ENCODE data around the gene NRCAM.

Gene NRCAM

DNA sequence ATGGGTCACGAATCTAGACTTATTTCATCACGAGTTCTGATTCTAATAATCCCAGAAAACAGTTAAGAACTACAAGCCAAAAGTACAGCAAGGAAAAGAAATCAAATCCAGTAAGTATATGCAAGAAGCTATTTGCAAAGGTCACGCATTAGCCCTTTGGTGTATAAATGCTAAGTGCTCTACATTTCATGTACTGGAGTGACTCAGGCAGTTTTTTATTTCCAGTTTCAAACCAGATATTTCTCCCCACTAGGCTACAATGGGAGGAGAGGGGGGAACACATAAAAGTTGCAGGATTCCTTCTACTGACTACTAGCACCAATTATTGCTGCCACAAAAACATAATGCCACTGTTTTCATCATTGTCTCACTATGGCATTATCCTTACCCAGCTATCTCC lies 148.0 kb downstream of the NRCAM start:
- no peak for ATAC-seq
- no peak for DNase-seq

DNA sequence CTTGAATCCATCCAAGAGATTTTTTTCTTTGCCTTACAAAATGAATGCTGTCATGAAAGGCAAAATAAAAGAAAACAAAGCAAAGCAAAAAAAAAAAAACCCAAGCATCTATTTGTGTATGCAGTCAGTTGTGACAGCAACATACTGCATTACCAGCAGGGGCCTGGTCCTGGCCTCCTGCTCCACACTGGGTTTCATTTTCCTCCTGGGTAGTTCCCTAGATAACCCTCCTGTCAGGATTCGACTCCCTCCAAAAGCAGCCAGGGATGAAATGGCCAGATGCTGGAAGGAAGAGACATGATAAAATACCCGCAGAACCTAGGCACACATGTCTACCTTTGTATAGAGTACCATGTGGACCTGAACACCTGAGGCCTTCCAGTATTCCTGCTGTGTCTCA lies 148.6 kb downstream of the NRCAM start:
- no peak for ATAC-seq

DNA sequence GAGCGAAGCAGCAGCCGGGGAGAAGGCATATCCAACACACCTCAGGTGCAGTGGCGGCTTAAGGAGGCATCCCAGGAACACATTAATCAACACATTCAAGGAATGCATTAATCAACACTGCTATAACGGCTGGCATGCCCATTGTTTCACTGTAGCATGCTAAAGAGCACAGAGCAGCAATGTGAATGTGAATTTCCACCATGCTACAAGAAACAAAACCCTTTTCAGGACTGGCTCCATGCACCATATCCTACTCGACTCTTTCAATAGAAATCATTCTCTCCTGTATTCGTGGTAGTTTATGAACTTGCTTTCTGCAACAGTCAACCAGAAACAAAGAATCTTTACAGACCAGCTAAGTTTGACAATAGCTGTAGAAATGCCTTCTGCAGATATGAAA lies 149.0 kb downstream of the NRCAM start:
- ATAC-seq (no peak), DNase-seq (no peak)

More for the DNA sequence above, 148.6 kb downstream of the NRCAM start:
- no peak for DNase-seq

DNA sequence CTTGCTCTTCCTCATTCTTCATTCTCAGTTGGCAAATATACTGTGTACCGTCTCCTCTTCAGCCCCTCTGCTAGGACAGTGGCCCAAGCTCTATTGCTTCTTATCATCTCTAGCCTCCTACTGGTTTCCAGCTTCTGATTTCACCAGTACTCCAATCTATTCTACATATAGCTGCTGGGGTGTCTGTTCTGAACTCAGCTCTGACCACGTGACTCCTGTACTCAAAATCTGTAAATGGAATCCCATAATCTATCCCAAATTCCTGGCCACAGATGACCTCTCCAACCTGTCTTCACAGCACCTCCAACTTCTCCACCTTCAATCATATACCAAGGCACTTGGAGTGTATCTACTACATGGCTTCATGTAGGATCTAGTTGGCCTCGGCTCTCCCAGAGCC lies 152.9 kb downstream of the NRCAM start:
- ATAC-seq, result no peak
- no peak for DNase-seq

DNA sequence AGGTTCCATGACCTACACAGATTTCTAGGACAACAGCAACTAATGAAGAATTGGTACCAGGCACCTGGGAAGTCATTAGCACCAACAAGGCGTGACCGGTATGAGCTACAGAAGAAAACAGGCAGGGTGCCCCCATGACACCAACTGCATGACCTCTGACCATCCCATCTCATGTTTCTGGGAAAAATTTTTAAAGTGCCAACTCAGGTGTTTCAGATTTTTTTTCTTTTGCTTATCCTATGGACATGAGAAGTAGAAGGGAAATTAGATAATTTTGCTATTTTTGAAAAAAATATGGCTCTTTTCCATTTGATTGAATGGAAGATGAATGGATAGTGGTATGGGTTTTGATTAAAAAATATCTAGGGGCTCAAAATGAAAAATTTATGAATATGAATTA lies 154.8 kb downstream of the NRCAM start:
- no peak for ATAC-seq
- no peak for DNase-seq

DNA sequence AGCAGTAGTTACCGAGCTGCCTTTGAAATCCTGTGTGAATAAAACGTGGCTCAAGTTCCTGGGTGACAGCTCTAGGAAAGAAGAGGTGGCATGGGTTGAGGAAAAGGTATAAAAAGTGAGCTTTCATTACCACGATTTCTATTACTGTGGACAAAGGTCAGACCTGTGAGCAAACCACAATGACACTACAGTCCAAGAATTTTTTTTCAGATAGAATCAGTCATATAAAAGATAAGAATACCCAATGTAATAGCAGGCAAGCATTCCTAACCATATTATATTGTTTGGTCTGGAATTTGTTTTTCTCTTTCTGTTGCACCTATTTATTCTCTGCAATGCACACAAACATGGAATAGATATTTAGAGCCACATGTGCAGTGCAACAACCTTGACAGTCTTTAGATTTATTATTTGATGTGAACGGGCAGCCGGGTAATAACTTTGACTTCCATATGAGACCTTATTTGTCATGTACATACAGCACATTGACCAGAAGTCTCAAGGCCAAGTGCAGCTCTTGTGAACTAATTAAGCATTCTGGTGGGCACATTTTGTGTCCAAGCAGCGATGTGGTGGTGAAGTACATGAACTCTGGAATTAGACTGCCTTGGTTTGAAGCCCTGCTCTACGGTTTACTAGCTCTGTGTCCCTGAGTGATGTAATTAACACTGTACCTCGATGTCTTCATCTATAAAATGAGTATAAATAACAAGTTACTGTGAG lies 156.8 kb downstream of the NRCAM start:
- DNase-seq (no peak), ATAC-seq (no peak)

DNA sequence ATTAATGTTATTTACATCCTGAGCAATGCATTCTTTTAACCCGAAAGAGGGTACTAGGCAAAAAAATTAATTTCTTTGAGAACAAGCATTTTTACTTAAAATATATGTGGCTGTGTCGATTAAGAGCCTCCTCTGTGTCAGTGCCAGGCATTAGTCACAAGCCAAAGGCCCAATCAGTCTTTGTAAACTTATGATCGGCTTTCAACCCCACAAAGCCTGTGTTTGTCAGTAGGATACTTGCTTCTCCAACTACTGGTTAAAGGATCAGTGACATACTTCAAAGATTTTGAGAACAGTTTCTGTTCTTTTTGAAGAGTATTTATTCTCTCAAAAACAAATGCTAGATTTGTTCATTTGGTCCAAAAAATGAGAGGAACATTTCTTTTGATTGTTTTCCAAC lies 159.3 kb downstream of the NRCAM start:
- no peak for ATAC-seq
- no peak for DNase-seq

DNA sequence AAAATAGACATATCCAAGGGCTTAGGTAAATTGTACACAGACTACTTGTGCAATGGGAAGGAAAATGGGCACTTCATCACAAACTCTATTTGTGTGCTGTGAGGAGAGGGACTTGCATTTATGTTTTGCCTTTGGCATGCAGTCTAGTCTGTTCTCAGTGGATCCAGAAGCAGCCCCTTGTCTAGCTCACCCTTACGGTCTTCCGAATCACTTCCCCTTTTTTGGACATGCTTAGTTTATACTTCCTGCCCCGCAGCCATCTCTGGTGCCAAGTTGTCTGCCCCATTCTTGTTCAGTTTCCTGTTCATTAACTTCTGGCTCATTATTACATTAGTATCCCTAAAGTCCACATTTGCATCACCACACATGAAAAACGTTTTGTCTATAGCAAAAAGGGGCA lies 161.6 kb downstream of the NRCAM start:
- DNase-seq (no peak), ATAC-seq (no peak)

DNA sequence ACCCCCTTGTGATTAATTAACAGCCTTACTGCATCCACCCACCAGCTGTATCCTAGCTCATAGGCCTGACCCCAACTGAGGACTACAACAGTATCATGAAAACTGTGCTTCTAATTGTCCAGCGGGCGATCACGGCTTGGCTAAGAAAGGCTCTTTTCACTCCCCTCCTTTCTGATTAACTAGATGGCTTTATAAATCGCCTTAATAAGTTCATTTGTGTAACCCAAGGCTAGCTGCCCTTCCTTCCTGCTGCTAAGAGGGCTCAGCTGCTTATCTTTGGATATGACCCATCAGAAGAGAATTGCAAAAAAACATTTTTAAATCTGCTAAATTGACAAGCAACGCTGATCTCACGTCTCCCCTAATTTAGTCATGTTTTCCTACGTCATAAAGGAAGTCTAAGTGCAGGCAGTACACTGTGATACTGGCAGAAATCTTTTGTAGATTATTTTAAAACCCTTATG lies 163.1 kb downstream of the NRCAM start:
- DNase-seq, result no peak

DNA sequence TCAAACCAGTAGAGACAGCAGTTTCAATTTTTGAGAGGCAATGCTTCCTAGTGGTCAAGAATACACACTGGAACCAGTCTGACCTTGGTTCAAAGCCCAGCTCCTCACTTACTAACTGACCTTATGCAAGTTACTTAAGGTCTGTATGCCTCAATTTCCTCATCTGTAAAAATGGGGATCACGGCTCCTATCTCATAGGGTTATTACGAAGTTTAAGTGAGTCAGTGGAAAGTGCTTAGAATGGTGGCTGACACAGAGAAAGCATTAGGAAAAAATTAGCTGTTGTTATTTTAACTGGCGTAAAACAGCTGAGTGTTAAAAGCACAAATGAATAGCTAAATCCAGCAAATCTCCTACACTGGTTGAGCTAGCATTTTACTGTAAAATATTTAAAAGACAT lies 163.7 kb downstream of the NRCAM start:
- ATAC-seq (no peak), DNase-seq (no peak)

More for the DNA sequence above, 163.1 kb downstream of the NRCAM start:
- no peak for ATAC-seq

DNA sequence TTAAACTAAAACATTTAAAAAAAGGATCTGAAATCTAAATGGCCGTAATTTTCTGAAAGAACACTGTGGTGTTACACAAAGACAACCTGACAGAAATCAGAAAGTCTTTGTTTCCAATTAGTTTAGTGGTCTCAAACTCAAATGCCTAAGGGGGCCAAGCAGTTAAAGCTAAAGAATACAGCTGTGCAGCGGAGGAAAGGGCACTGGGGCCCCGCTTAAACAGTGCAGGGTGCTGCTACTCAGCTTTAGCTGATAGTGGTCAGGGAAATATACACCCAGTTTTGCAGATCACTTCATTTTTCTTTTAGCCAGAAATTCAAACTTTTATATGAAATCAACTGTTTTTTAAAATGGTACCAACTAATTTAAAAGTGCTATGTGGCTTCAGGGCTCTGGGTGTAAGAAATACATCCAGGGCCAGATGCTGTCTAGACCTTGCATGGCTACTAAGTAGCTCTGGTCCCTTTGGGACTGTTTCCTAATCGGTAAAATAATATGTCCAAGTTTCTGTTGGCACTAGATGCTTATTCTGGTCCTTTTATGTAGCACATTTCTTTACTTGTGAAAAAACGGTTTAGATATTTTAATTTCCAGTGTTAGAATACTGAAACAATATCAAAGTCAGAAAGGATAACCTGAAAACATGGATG lies 164.3 kb downstream of the NRCAM start:
- no peak for ATAC-seq

DNA sequence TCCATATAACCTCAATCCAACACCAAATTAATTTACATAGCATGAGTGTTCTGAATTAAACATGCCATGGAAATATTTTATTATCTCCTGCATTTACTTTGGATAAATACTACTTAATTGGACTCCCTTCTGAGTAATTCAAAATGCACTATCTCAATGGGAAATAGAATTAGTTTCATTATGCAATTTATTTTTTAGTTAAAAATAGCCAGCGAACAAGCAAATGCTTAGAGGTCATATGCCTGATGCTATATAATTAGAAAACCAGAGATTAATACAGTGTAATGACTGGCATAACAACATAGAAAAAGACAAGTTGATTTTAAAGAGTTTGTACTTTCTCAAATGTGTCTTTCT lies 165.1 kb downstream of the NRCAM start:
- ATAC-seq (no peak), DNase-seq (no peak)

More for the DNA sequence above, 164.3 kb downstream of the NRCAM start:
- no peak for DNase-seq

DNA sequence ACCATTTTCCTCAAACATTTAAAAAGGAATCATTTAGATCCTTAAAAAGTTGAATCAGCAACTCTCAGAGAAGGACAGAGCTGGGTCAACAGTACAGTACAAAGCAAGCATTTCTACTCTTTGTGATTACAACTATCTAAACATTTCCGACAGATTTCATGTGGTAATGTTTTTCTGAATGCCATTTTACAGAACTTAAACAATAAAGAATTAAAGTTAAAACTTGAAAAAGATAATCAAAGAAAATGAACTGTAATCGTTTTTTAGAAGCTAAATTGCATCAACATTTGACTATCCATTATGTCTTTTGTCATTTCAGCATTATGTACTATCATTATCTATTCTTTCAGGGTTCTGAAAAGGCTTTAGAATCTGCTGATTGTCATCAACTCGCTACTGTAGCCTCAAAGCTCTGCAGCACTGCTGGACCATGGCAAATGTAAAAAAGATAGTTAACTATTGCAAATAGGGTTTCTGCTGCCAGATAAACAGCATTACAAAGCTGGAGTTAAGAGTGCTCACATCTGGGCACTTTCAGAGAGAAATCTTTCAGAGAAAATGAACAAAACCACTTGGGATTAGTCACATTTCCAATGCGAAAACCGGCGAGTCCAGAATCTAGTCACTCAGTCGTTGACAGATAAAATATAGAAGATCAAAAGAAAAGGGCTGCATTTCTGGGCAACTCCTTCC lies 165.6 kb downstream of the NRCAM start:
- no peak for DNase-seq
- ATAC-seq, result no peak

DNA sequence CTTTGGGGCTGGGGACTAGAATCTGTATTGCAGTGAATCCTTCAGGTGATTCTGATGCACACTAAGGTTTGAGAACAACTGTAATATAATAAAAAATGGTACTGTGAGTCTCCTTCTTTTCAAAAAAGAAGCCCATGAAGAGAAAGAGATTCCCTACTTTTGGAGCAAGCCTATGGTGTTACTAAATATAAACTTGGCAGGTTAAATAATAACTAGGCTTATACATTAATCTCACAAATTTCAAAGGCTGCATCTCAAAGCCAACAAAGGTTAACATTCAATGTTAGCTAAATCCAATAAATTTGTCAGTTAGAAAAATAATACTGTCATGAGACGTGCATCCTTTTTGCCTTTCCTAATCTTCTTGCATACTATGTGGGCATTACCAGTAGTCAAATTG lies 166.4 kb downstream of the NRCAM start:
- ATAC-seq, result no peak
- DNase-seq, result no peak

DNA sequence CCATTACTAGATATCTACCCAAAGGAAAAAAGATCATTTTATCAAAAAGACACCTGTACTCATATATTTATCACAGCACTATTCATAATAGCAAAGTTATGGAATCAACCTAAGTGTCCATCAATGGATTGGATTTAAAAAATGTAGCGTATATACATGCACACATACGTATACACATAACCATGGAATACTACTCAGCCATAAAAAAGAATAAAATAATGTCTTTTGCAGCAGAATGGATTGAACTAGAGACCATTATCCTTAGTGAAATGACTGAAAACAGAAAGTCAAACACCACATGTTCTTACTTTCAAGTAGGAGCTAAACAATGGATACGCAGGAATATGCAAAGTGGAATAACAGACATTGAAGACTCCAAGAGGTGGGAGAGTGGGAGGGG lies 168.4 kb downstream of the NRCAM start:
- ATAC-seq (no peak), DNase-seq (no peak)

DNA sequence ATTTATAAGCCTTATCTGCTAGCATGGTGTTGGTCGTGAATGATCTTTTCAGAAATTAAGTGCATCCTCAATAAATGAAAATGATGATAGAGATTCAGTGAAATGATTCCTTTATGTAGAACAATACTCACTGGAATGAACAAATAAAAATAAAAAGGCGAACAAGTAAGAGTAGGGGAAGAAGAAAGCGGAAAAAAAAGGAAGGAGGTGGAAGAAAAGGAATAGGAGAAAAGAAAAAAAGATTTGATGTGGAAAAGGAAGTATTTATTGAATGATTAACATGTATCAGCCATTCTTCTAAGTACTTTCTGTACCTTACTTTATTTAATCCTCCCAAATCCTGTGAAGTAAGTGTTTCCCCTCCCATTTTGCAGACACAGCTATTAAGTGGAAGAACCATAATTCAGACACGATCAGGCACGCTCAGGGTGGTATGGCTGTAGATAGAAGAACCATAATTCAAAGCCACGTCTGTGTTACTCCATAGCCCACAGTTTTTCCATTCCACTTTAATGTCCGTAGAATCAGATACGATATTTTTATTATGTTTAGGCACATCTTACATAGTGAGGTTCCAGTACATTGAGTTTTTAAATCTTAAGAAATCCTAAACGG lies 169.8 kb downstream of the NRCAM start:
- DNase-seq, result no peak
- no peak for ATAC-seq

DNA sequence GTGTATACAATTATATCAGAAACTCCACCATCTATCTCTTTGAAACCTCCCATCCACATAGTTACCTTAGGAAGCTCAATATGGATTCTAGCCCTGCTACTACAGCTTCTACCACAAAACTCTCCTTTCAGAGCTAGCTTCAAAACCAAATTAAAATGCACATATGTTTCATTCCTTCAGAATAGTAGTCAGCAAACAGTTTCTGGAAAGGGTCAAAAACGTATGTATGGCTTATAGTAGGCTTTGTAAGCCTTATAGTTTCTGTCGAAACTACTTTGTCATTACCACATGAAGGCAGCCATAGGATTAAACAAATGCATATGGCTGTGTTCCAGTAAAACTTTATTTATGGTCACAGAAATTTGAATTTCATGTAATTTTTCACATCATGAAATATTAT lies 170.5 kb downstream of the NRCAM start:
- no peak for DNase-seq
- ATAC-seq, result no peak

DNA sequence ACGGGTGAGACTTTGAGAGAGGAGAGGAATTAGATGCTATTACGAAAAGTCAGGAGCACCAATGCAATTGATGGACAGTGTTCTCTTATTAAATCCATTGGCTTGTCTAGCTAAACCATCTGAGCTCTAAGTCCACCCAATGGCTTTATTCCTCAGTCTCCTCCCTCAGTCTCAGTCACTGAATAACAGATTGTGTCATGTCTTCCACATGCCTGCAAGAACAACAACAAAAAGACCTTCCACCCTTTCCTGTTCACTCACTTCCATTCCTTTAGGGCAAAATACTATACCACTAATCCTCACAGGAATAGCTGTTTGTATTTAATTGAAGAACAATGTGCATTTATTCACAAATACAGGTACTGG lies 171.2 kb downstream of the NRCAM start:
- no peak for DNase-seq
- no peak for ATAC-seq

DNA sequence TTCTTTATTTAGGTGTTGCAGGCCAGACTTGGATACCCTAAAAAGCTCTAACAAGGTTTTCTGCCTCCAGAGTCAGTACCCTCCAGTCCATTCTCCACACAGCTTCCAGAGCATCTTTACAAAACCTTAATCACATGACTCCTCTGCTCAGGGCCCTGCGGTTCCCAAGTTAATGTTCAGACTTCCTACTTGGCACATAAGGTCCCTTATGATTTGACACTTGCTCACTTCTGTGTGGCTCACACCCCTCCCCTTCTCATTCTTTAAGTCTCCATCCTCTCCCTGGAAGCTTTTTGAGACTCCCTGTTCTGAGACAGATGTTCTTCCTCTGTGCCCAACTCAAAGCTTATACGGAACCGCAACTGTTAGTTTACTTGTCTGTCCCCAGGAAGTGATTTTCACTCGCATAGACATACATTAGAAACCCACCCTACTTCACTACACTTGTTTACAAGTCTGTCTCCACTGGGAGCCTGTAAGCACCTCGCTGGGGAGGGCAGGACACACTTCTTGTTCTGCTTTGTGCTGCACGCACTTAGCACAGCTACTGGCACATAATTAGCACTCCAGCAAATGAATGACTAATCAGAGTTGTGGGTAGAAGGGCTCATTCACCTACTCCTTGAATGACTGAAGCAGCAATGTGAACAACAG lies 171.8 kb downstream of the NRCAM start:
- peak; percentile 92 for ATAC-seq

DNA sequence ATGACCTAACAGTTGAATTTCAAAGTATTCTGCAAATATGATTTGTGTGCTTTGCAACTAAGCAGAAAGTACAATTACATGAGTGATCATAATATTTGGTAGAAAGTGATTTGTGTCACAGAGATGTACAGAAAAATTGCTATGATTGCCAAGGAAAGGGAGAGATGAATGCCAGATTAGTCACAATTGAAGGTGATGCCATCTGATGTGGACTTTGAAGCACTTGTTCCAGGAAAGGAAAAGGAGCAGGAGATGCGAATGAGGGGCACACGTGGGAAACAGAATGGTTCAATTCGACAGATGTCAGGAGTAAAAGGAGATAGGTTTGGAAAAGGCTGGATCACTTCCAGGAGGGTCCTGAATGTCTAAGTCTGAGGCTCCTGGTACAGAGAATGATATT lies 173.0 kb downstream of the NRCAM start:
- ATAC-seq (no peak), DNase-seq (no peak)

More for the DNA sequence above, 171.8 kb downstream of the NRCAM start:
- no peak for DNase-seq

DNA sequence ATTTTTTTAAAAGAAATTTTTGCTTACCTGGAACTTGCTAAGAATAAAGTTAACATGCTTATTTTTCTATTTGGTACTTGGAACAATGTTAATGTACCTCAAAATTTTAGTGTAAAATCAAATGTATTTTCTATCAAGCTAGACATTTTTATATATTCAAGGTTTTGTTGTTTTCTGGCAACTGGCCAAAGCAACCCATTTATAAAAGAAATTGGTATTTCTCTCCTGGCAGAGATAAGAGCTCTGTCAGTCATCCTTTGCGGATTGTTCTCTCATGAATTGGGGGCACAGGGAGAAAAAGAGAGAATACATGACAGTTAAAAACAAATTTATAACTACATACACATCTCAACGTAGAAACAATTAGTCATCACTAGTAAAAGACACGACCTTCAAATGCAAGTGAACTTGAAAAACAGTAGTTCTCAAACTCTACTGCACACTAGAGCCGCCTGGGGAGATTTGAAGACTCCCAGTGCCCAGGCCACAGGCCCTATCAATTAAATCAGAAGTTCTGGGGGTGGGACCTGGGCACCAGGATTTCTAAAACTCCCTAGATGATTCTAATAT lies 173.7 kb downstream of the NRCAM start:
- no peak for DNase-seq
- ATAC-seq, result peak; percentile 44

DNA sequence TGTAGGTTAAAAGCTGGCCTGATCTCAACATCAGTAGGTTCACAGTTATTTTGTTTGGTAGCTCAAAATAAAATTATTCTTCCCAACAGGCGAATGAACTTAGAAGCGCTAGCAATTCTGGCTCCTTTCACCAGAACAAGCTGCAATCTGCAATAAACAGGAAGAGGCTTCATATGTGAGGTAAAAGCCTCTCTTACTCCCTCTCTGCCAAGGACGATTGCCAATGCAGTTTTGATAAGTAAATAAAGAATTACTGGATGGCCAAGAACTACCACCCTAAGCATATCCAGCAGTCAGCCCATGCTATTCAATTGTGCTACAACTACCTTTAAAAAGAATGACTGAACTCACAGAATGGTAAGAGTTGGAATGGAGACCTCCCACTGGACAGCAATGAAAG lies 176.1 kb downstream of the NRCAM start:
- DNase-seq (no peak), ATAC-seq (no peak)
